ENCODE results near the gene PUSL1. TPM values are rescaled to one million over a fixed set of nuclear protein-coding genes. Genes with fewer than 3 reads are reported as not detected.

PUSL1 gene
- total and polyA plus RNA-seq, 2 of the 13 experiments (the other 11 are each of a cell fraction or from before 2014, with no cell fraction given): 8.3 to 22.2 TPM

GRCh38 chr1:1304331-1305299, 3.8 kb upstream of the PUSL1 start (continued):
- TF ChIP-seq ARID4A (CRISPR knock-in tag; IDR thresholded peaks at IDR 0.05; ENCODE audit: borderline replicate concordance) (no peak; the same call in 1 of the 2 replicates), JARID2 (CRISPR knock-in tag; IDR thresholded peaks at IDR 0.05; ENCODE audit: insufficient replicate concordance) (no peak), ZKSCAN5 (CRISPR knock-in tag; IDR thresholded peaks at IDR 0.05) (no peak), CENPT (CRISPR knock-in tag; IDR thresholded peaks at IDR 0.05; ENCODE audit: low read depth) (no peak), DNMT1 (CRISPR knock-in tag; IDR thresholded peaks at IDR 0.05) (no peak), FOXM1 (CRISPR knock-in tag; IDR thresholded peaks at IDR 0.05) (no peak), PTBP1 (IDR thresholded peaks at IDR 0.05; ENCODE audit: low read depth, low read length, poor library complexity, severe bottlenecking) (no peak), MYC (CRISPR knock-in tag; IDR thresholded peaks at IDR 0.05; ENCODE audit: borderline replicate concordance) (no peak), REPIN1 (CRISPR knock-in tag; IDR thresholded peaks at IDR 0.05; ENCODE audit: borderline replicate concordance, low read depth) (no peak; the same call in 1 of the 2 replicates), ZNF569 (CRISPR knock-in tag; IDR thresholded peaks at IDR 0.05; ENCODE audit: borderline replicate concordance) (no peak), ZNF317 (CRISPR knock-in tag; IDR thresholded peaks at IDR 0.05) (no peak), NBN (conservative IDR thresholded peaks at IDR 0.05) (no peak), NR2F2 (IDR thresholded peaks at IDR 0.05; ENCODE audit: borderline replicate concordance, low read depth) (no peak), ZNF547 (CRISPR knock-in tag; IDR thresholded peaks at IDR 0.05) (no peak; the same call in 1 of the 2 replicates), ZNF782 (CRISPR knock-in tag; IDR thresholded peaks at IDR 0.05; ENCODE audit: borderline replicate concordance) (no peak), FOXK1 (CRISPR knock-in tag; IDR thresholded peaks at IDR 0.05; ENCODE audit: borderline replicate concordance, low read depth) (no peak), PITX1 (CRISPR knock-in tag; IDR thresholded peaks at IDR 0.05) (no peak), FOXA3 (CRISPR knock-in tag; IDR thresholded peaks at IDR 0.05) (0 out of 2 replicates have a peak, but pooled peaks have one; percentile 5), SIX4 (CRISPR knock-in tag; IDR thresholded peaks at IDR 0.05) (no peak), GATAD1 (CRISPR knock-in tag; IDR thresholded peaks at IDR 0.05) (no peak), NAIF1 (CRISPR knock-in tag; IDR thresholded peaks at IDR 0.05; ENCODE audit: borderline replicate concordance) (0 out of 2 replicates have a peak, but pooled peaks have one; percentile 18), FOXP1 (IDR thresholded peaks at IDR 0.05) (no peak), FOXP1 (CRISPR knock-in tag; IDR thresholded peaks at IDR 0.05) (no peak), ZNF121 (CRISPR knock-in tag; IDR thresholded peaks at IDR 0.05) (peak; percentile 35), RNF2 (conservative IDR thresholded peaks at IDR 0.05; ENCODE audit: low read depth) (0 out of 2 replicates have a peak, but pooled peaks have one; percentile 35), ZBTB1 (CRISPR knock-in tag; IDR thresholded peaks at IDR 0.05; ENCODE audit: borderline replicate concordance) (no peak), ZNF414 (CRISPR knock-in tag; IDR thresholded peaks at IDR 0.05) (no peak)

Data from HepG2 (cell line).